Heart left ventricle (tissue), 16 donors: Measurements from ENCODE around the gene KLF15. TPM values are rescaled to one million over a fixed set of nuclear protein-coding genes. Genes with fewer than 3 reads are reported as not detected.
A peak's percentile ranks its signal among the peaks of the same experiment; 100 is the strongest.

ENCODE experiments used
- ATAC-seq, 4 donors: fragments of 200-7000 bp; cut with Tn5 transposase; one replicate each; pipeline ENCODE4 v1.9.1; 2020 to 2022; ENCODE audit warnings: moderate library complexity in 4 of 4, mild to moderate bottlenecking in 3 of 4, moderate number of reproducible peaks in 1 of 4
- DNase-seq, 5 donors: peaks; one replicate each; pipeline ENCODE4 v3.0.0-alpha.2; 2020
- H3K27ac ChIP-seq, 12 donors: fragments of 200-600 bp; sonication (generic) in 4 of 12; one replicate each; pipeline versions ENCODE4 v1.5.0 to v1.8.0; 2016 to 2022; ENCODE audit warnings: mild to moderate bottlenecking in 2 of 12
- H3K27me3 ChIP-seq, 9 donors: fragments of 200-600 bp; sonication (generic) in 2 of 9; one replicate each; pipeline versions ENCODE4 v1.5.1 to v1.8.0; 2016 to 2022; ENCODE audit warnings: mild to moderate bottlenecking in 3 of 9
- H3K36me3 ChIP-seq, 9 donors: fragments of 200-600 bp; sonication (generic) in 2 of 9; one replicate each; pipeline versions ENCODE4 v1.5.0 to v1.8.0; 2018 to 2022; ENCODE audit warnings: mild to moderate bottlenecking in 2 of 9
- H3K4me1 ChIP-seq, 12 donors: fragments of 200-600 bp; sonication (generic) in 4 of 12; one replicate each; pipeline versions ENCODE4 v1.5.0 to v1.8.0; 2016 to 2022; ENCODE audit warnings: mild to moderate bottlenecking in 3 of 12
- H3K4me3 ChIP-seq, 12 donors: fragments of 200-600 bp; sonication (generic) in 4 of 12; one replicate each; pipeline versions ENCODE4 v1.5.0 to v1.8.0; 2017 to 2022; ENCODE audit warnings: mild to moderate bottlenecking in 9 of 12, moderate library complexity in 4 of 12
- H3K9me3 ChIP-seq, 12 donors: fragments of 200-600 bp; sonication (generic) in 4 of 12; one replicate each; pipeline versions ENCODE4 v1.5.0 to v1.8.0; 2016 to 2022; ENCODE audit warnings: mild to moderate bottlenecking in 1 of 12
- POLR2A ChIP-seq, 2 donors: fragments of 450-650 bp; IDR thresholded peaks; one replicate each; pipeline ENCODE4 v1.6.1; 2017; ENCODE audit warnings: antibody characterized with exemption in 2 of 2, mild to moderate bottlenecking in 2 of 2, moderate library complexity in 2 of 2
- WGBS, 4 donors: extraction: QIAGEN DNeasy Blood & Tissue Kit in 2 of 4; methylation state at CpG; one replicate each; pipeline versions ENCODE4 v1.1.5 to v1.1.7; 2013 to 2018; 5-methylcytosine and 5-hydroxymethylcytosine counted together
- intact Hi-C, 10 donors: fragments of 100-400 bp; cut with DNase I; formaldehyde crosslinking; loops; one replicate each; pipeline versions ENCODE4 v1.11.1 to v1.14.2; 2022
- polyA plus RNA-seq, 2 donors: library from polyadenylated mRNA; stranded (reverse); fragments of 200-250 nt; gene quantifications; one replicate each; pipeline ENCODE4 v1.2.3, GENCODE V29; 2013
- total RNA-seq, 9 donors: library from RNA; depleted of rRNA in 2 of 9; stranded (reverse); fragments of >200 nt in 2 of 9; fragmentation: NEBNext Ultra II Directional in 3 of 9; extraction: Animal tissue kit (Norgen Biotek cat#: 25700) in 3 of 9; gene quantifications; one replicate each; pipeline versions ENCODE4 v1.1.0 to v1.2.4, GENCODE V29; 2016 to 2023
- TF ChIP-seq, protein P1 (sequence below), 12 donors: fragments of 200-600 bp; sonication (generic) in 4 of 12; IDR thresholded peaks; one replicate each; pipeline versions ENCODE4 v1.5.0 to v1.8.0; 2018 to 2022; ENCODE audit warnings: antibody characterized with exemption in 12 of 12, mild to moderate bottlenecking in 5 of 12
- donor health status: ischemic (EF 13 %, LVEDD 7.1; RV severe dilation, severe dysfunction).
- donor health status: healthy with polysubstance abuse.
- donor health status: DM: no; HTN: yes; CAD: no.
- donor health status: DM: no; HTN: no; CAD: no.
- donor health status: ischemic (EF 25% LVEDD 6.9; RV normal size, moderate dysfunction).
- donor health status: ischemic (EF 25% LVEDD 5.7; RV mildly dilated, moderate dysfunction).
- donor health status: healthy.
- donor health status: DM: yes; HTN: yes; CAD: no.
- donor health status: ischemic (EF 35%, LVEDD 5.7; RV mildly dilated, moderate dysfunction).
- donor health status: nonischemic (EF 11% LVEDD 7.7; RV severe dilation, severe dysfunction).
- donor health status: DM: yes; HTN: yes; CAD: no.
- donor health status: PGD.
- donor health status: ischemic (EF 29% LVEDD 5.4; RV normal size, mild dysfunction).
- donor health status: nonischemic (EF 23%, LVEDD 6.1; RV moderate dilation, normal function).

The KLF15 gene
- total and polyA plus RNA-seq, 11 donors, result 10.5 to 85.8 (median 35.9) TPM

DNA sequence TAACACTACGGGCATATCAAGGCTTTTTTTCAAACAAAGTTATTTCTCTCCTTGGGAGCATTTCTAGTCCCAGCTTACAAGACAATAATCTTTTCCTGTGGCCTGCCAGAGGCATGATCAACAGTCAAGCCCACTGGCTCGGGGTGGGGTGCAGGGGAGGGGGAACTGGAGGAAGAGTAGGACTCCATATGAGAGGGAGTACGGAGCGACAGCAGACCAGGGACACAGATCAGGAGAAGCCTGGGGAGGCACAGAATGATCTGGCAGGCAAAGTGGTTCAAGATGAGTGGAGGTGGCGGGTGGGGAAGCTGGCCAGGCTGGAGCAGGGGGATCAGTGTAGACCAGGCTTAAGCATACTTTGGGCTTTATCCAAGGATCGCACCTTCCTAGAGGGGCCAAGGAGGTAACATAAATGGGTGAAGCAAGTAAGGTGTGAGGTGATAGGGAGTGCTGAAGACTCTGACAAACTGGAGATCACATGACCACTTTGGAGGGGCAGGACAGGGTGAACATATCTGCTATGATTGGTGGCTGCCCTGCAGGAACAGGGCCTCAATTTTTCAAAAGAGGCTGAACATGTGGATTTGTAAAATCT is 37.4 kb downstream of the KLF15 start:
- ATAC-seq (no peak), DNase-seq (no peak)
- H3K4me1 ChIP-seq, result no peaks in the 10 kb centered on the region
- WGBS, 4 donors, result 72 to 78% (median 76%) methylated on average over 6 of the region's 6 CpGs
- H3K4me3 ChIP-seq, result no peak overlapping the region
- H3K27me3 ChIP-seq, result no peaks in the 10 kb centered on the region
- intact Hi-C loops, result no loop called here
- peaks cover 0 to 8% (median 0%) of the 10 kb centered on the region in 12 donors for H3K9me3 ChIP-seq
- no peak overlapping the region for H3K27ac ChIP-seq
- no peaks in the 10 kb centered on the region for H3K36me3 ChIP-seq
- TF ChIP-seq, protein P1, sequence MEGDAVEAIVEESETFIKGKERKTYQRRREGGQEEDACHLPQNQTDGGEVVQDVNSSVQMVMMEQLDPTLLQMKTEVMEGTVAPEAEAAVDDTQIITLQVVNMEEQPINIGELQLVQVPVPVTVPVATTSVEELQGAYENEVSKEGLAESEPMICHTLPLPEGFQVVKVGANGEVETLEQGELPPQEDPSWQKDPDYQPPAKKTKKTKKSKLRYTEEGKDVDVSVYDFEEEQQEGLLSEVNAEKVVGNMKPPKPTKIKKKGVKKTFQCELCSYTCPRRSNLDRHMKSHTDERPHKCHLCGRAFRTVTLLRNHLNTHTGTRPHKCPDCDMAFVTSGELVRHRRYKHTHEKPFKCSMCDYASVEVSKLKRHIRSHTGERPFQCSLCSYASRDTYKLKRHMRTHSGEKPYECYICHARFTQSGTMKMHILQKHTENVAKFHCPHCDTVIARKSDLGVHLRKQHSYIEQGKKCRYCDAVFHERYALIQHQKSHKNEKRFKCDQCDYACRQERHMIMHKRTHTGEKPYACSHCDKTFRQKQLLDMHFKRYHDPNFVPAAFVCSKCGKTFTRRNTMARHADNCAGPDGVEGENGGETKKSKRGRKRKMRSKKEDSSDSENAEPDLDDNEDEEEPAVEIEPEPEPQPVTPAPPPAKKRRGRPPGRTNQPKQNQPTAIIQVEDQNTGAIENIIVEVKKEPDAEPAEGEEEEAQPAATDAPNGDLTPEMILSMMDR (IDR thresholded peaks at IDR 0.05), result no peak
- no peak for TF ChIP-seq POLR2A (IDR thresholded peaks at IDR 0.05)

DNA sequence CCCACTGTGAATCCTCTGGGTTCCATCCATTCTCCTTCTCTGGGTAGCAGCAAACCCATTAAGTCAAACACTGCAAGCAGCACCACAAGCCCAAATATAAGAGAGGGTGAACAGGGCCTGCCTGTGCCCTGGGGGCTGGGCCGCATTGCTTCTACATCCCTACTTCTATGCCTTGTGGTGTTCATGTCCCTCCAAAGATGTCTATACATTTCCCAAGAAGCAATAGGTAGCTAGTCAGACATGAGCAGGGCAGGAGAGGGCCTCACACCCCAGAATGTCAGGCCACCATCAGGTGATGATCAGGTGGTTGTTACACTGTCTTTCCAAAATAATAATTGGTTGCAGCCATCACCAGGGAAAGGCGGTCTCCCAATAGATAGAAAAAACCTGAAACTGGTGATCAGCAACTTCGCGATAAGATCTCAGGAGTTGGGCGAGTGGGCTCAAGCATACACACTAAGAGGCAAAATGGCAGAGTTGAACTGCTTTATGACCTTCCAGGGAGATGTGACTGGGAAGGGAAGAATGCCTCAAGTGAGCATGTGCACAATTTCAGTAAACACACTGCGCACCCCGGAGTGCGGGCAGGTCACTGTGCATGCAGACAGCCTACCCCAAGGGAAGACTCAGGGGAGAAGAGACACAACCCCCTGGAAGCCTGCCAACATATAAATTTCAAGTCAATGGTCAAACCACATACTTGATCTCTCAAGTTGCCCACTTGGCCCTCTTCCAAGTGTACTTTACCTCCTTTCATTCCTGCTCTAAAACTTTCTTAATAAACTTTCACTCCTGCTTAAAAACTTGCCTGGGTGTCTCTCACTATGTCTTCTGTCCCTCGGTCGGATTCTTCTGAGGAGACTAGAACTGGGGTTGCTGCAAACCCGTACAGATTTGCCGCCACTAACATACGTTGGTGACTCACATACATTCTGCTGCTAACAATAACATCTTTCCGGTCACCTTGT is 39.9 kb downstream of the KLF15 start:
- Histone ChIP-seq H3K9me3 (peaks cover 0 to 8% (median 0%) of the 10 kb centered on the region in 12 donors), H3K27me3 (no peaks in the 10 kb centered on the region), H3K4me1 (no peaks in the 10 kb centered on the region), H3K4me3 (no peak overlapping the region), H3K27ac (no peak overlapping the region), H3K36me3 (no peaks in the 10 kb centered on the region)
- 88 to 94% (median 91%) methylated on average over 14 of the region's 14 CpGs for WGBS, 4 donors
- DNase-seq (peak in 1 of 5 donors; percentile 5), ATAC-seq (no peak)
- intact Hi-C loops, result no loop called here
- TF ChIP-seq, protein P1 (IDR thresholded peaks at IDR 0.05), result no peak
- no peak for TF ChIP-seq POLR2A (IDR thresholded peaks at IDR 0.05)

DNA sequence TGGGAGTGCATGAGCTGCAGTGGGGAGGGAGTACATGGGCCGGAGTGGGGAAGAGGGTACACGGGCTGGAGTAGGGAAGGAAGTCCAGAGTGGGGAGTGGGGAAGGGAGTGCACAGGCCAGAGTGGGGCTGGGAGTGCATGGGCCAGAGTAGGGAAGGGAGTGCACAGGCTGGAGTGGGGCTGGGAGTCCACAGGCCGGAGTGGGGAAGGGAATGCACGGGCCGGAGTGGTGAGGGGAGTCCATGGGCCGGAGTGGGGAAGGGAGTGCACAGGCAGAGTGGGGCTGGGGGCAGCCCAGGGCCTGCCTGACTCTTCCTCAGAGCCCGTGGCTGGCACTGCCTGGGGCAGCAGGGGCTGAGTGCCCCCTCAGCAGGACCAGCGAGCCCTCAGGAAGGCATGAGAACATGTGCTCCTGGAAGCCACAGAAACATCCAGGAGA is 40.7 kb downstream of the KLF15 start:
- DNase-seq (peak in 2 of 5 donors; percentile 11 to 15), ATAC-seq (peak in 1 of 4 donors; percentile 27)
- intact Hi-C loops, result no loop called here
- H3K27ac ChIP-seq, result no peak overlapping the region
- TF ChIP-seq POLR2A (IDR thresholded peaks at IDR 0.05), result no peak
- TF ChIP-seq, protein P1 (IDR thresholded peaks at IDR 0.05), result no peak
- H3K4me1 ChIP-seq, result no peaks in the 10 kb centered on the region
- H3K36me3 ChIP-seq, result no peaks in the 10 kb centered on the region
- H3K4me3 ChIP-seq, result no peak overlapping the region
- peaks cover 0 to 8% (median 0%) of the 10 kb centered on the region in 12 donors for H3K9me3 ChIP-seq
- H3K27me3 ChIP-seq, result no peaks in the 10 kb centered on the region
- 87 to 92% (median 89%) methylated on average over 7 to 8 of the region's 8 CpGs for WGBS, 4 donors

DNA sequence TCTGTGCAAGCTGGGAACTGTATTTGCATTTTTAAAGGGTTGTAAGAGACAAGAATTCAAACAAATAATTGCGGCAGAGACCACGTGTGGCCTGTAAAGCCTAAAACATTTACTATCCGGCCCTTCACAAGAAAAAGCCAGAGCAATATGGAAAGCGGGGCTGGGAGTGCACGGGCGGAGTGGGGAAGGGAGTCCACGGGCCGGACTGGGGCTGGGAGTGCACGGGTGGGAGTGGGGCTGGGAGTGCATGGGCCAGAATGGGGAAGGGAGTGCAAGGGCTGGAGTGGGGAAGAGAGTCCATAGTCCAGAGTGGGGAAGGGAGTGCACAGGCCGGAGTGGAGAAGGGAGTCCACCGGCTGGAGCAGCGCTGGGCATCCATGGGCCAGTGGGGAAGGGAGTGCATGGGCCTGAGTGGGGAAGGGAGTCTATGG is 41.2 kb downstream of the KLF15 start:
- TF ChIP-seq POLR2A (IDR thresholded peaks at IDR 0.05), result no peak
- TF ChIP-seq, protein P1 (IDR thresholded peaks at IDR 0.05), result no peak
- ATAC-seq, result no peak
- Histone ChIP-seq H3K4me3 (no peak overlapping the region), H3K36me3 (no peaks in the 10 kb centered on the region), H3K9me3 (peaks cover 0 to 8% (median 0%) of the 10 kb centered on the region in 12 donors), H3K27me3 (no peaks in the 10 kb centered on the region), H3K27ac (no peak overlapping the region), H3K4me1 (no peaks in the 10 kb centered on the region)
- WGBS, 4 donors, result 77 to 86% (median 85%) methylated on average over 12 of the region's 12 CpGs
- intact Hi-C loops, result no loop called here
- DNase-seq, result peak in 2 of 5 donors; percentile 8 to 33
